Activated CD4-positive, alpha-beta T cell treated with anti-CD3 and anti-CD28 coated beads for 36 hours (primary cell): ENCODE results near the gene GRIN2A. TPM values are rescaled to one million over a fixed set of nuclear protein-coding genes. Genes with fewer than 3 reads are reported as not detected.

ENCODE experiments used
- ATAC-seq: fragments of 200-7000 bp; cut with Tn5 transposase; one replicate; pipeline ENCODE4 v1.10.0; 2021; ENCODE audit warnings: mild to moderate bottlenecking, moderate library complexity
- CTCF ChIA-PET: fragments of 350-600 bp; sonication (Branson Sonifier 250); formaldehyde crosslinking; loops from one replicate; lab custom pipeline; 2021; ENCODE audit warnings: antibody characterized with exemption; lab: Charles Lee
- POLR2A ChIA-PET: fragments of 350-600 bp; sonication (Branson Sonifier 250); formaldehyde crosslinking; loops from one replicate; lab custom pipeline; 2021; ENCODE audit warnings: antibody characterized with exemption, inconsistent platforms; lab: Charles Lee
- DNase-seq: peaks from one replicate; pipeline ENCODE4 v3.0.0-alpha.2; 2020
- H3K27ac Mint-ChIP-seq: one replicate; pipeline ENCODE4 v1.8.0; 2021; ENCODE audit warnings: mixed read lengths
- H3K27me3 Mint-ChIP-seq: one replicate; pipeline ENCODE4 v1.8.0; 2021; ENCODE audit warnings: mixed read lengths
- H3K36me3 Mint-ChIP-seq: one replicate; pipeline ENCODE4 v1.8.0; 2021; ENCODE audit warnings: low read depth, mixed read lengths
- H3K4me1 Mint-ChIP-seq: one replicate; pipeline ENCODE4 v1.8.0; 2021; ENCODE audit warnings: mixed read lengths
- H3K4me3 Mint-ChIP-seq: one replicate; pipeline ENCODE4 v1.8.0; 2021; ENCODE audit warnings: mild to moderate bottlenecking, moderate library complexity, mixed read lengths
- H3K9me3 Mint-ChIP-seq: one replicate; pipeline ENCODE4 v1.8.0; 2021; ENCODE audit warnings: low read depth, mixed read lengths
- intact Hi-C, 2 experiments: fragments of 100-400 bp; cut with DNase I in 1 of 2; cut with micrococcal nuclease in 1 of 2; formaldehyde crosslinking; loops; one replicate each; pipeline versions ENCODE4 v1.14.2 to v1.15.1; 2022 to 2024; cut with DNase I, micrococcal nuclease
- total RNA-seq, 2 experiments: library from RNA; stranded (reverse); gene quantifications; one replicate each; pipeline ENCODE4 v1.2.3, GENCODE V29; 2021

GRIN2A gene
- total RNA-seq, 2 experiments from 2014 or later = not detected

DNA sequence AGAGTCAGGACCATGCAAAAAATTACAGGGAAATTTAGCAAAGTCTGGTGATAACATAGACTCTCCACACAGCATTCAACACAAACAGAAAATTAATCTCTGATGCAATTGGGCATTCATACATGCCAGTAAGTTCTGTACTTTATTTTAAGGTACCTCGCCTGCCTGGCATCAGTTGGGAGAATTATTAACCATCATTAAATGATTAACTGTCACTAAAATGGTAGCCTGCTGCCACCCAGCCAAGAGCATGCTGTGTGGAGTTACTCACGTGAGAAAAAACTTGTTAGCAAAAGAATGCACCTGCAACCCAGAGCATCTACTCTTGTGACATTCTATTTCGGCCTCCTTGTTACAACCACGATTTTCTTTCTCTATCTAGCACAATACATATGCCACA is 117.2 kb downstream of the GRIN2A start:
- H3K4me3 Mint-ChIP-seq = no peak overlapping the region
- H3K27me3 Mint-ChIP-seq = peaks cover 2% of the 10 kb centered on the region
- CTCF ChIA-PET = interaction anchor here (0.5 kb wide), 1 partner anchor 24 kb away, joined by 3 read pairs; no protein-coding TSS in a partner anchor
- H3K36me3 Mint-ChIP-seq = no peaks in the 10 kb centered on the region
- no peaks in the 10 kb centered on the region for H3K9me3 Mint-ChIP-seq
- POLR2A ChIA-PET = no interaction called here
- no peak for ATAC-seq
- intact Hi-C loops = no loop called here
- H3K4me1 Mint-ChIP-seq = no peaks in the 10 kb centered on the region
- no peak overlapping the region for H3K27ac Mint-ChIP-seq
- no peak for DNase-seq

DNA sequence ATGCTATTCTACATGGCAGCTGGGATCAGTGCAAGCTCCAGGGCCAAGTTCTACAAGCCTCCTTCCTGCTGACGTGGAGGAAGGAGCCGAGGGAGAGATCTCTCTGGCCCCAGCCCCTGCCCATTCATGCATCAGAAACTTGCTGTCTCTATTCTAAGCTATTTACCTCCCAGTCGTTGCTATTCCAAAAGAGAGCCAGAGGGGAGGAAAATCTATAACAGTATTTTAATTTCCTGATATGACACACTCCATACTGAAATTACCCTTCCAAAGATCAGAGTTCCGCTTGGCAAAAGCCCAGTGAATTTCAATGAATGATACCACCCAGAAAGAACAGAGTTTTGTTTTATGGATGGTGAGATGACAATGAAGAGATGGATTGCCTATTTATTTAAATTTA is 133.4 kb downstream of the GRIN2A start:
- Mint-ChIP-seq H3K4me3 (no peak overlapping the region), H3K27ac (no peak overlapping the region), H3K27me3 (peaks cover 7% of the 10 kb centered on the region), H3K36me3 (no peaks in the 10 kb centered on the region), H3K9me3 (no peaks in the 10 kb centered on the region), H3K4me1 (no peaks in the 10 kb centered on the region)
- ChIA-PET POLR2A (no interaction called here), CTCF (no interaction called here)
- intact Hi-C loops = no loop called here
- DNase-seq (no peak), ATAC-seq (no peak)

DNA sequence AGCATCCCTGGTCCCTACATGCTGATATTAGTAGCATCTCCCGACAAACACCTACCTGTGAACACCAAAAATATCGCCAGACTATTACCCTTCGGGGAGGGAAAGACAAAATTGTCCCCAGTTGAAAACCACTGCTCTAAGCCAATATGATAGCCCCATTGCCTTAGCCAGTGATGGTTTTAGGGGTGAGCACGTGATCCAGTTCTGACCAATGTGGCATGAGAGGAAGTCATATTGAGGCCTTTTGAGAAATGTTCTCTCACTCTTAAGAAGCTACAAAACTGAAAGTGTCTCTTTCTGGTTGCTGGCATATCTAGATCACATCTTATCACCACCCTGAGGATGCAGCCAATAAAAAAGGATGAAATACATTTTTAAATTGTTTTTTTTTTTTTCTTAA is 136.3 kb downstream of the GRIN2A start:
- ATAC-seq (no peak), DNase-seq (no peak)
- Mint-ChIP-seq H3K9me3 (no peaks in the 10 kb centered on the region), H3K4me3 (no peak overlapping the region), H3K4me1 (no peaks in the 10 kb centered on the region), H3K27ac (no peak overlapping the region), H3K36me3 (no peaks in the 10 kb centered on the region), H3K27me3 (peaks cover 7% of the 10 kb centered on the region)
- ChIA-PET POLR2A (no interaction called here), CTCF (no interaction called here)
- intact Hi-C loops = no loop called here

DNA sequence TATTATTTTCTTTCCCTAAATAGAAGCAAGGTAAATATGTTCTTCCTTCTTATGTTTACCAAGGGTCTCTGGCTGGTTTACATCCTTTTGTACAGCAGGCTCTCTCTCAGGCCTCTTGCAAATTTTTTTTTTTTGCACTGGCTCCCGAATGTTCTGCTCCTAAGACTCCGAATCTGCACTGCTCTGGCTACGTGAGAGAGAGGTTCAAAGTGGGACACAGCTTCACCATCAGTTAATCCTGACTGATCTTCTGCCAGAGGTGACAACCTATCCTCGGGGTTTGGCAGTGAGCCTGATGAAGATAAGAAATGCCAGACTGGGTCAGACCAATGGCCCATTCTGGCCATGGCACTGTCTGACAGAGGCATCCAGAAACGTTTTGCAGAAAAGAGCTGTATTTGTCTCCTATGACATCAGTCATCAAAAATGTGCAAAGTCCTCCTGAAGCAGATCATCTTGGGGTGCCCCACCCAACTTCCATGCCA is 136.9 kb downstream of the GRIN2A start:
- Mint-ChIP-seq H3K9me3 (no peaks in the 10 kb centered on the region), H3K27ac (no peak overlapping the region), H3K27me3 (peaks cover 7% of the 10 kb centered on the region), H3K4me3 (no peak overlapping the region), H3K36me3 (no peaks in the 10 kb centered on the region), H3K4me1 (no peaks in the 10 kb centered on the region)
- intact Hi-C loops = no loop called here
- DNase-seq = no peak
- ATAC-seq = no peak
- CTCF ChIA-PET = no interaction called here
- POLR2A ChIA-PET = no interaction called here

DNA sequence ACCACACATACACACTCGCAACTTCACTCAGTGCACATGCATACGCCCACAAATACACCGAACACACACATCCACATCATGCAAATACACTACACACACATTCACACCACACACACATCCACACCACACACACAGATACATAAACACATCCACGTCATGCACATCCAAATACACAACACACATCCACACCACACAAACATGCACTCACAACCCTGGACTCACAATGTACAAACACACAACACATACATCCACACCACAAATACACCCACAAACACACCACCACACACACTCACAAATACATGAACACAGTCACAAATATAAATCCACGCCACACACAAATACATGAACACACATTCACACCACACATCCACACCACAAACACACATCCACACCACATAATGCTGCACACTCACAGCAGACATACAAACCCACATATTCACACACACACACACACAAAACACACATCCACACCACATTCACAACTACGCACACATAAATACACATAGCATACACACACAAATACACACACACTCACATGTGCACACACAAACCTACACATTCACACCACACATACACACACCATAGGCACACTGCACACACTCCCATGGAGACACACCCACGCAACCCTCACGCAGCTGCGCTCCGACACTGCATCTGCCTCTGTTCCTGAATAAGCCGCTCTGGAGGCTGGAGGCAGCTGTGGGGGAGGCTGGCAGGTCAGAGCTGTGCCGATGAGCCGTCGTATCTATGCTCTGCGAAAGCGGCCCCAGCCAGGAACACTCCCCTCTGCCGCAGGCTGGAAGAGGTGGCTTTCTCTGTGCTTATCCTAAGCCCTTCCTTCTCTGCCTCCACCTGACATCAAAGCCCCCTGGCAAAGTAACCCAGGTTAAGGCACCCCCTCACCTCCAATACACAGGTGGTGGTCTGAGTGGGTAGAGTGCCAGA is 141.8 kb downstream of the GRIN2A start:
- H3K4me1 Mint-ChIP-seq = peaks cover 3% of the 10 kb centered on the region
- DNase-seq (no peak), ATAC-seq (no peak)
- no peak overlapping the region for H3K4me3 Mint-ChIP-seq
- CTCF ChIA-PET = no interaction called here
- peaks cover 19% of the 10 kb centered on the region for H3K27me3 Mint-ChIP-seq
- no peaks in the 10 kb centered on the region for H3K9me3 Mint-ChIP-seq
- POLR2A ChIA-PET = no interaction called here
- no peak overlapping the region for H3K27ac Mint-ChIP-seq
- intact Hi-C loops = no loop called here
- H3K36me3 Mint-ChIP-seq = no peaks in the 10 kb centered on the region

DNA sequence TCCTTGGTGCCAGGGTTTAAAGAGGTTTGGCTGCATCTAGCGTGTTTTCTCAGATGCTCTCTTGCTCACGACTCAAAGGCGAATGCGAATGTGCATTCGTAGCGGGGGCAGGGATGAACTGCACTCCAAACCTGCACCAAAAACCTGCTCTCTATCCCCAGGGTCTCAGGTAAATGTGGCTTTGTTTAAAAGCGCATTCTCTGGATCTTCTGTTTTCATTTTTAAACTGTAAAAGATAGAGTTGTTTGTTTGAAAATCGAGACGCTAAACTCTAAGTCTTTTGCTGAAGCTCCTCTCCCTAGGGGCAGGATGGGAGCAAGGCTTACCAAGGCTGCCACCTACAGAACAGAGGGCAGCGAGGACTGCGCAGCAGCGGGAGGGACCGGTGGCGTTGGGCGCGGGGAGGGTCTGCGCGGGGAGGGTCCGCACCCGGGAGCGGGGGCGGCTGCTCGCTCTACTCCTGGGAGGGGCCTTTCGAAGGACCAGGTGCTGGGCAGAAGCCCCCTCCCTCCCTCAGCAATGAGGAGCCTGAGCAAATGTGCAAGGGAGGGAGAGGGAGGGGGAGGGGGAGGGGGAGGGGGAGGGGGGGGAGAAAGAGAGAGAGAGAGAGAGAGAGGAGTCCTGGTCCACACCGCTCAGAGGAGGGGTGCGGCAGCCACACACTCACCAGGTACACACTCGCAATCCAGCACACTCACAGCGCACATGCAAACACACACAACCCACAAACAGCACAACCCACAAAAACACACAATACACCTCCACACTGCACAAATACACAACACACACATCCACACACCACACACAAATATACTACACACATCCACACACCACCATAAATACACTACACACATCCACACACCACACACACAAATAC is 142.8 kb downstream of the GRIN2A start:
- no peak overlapping the region for H3K27ac Mint-ChIP-seq
- POLR2A ChIA-PET = interaction anchor here (0.6 kb wide), 1 partner anchor 218 kb away, joined by 3 read pairs; no protein-coding TSS in a partner anchor
- ATAC-seq (no peak), DNase-seq (peak; percentile 9)
- H3K27me3 Mint-ChIP-seq = peaks cover 19% of the 10 kb centered on the region
- no peaks in the 10 kb centered on the region for H3K9me3 Mint-ChIP-seq
- peaks cover 3% of the 10 kb centered on the region for H3K4me1 Mint-ChIP-seq
- H3K36me3 Mint-ChIP-seq = no peaks in the 10 kb centered on the region
- intact Hi-C loops = no loop called here
- H3K4me3 Mint-ChIP-seq = no peak overlapping the region
- CTCF ChIA-PET = no interaction called here

DNA sequence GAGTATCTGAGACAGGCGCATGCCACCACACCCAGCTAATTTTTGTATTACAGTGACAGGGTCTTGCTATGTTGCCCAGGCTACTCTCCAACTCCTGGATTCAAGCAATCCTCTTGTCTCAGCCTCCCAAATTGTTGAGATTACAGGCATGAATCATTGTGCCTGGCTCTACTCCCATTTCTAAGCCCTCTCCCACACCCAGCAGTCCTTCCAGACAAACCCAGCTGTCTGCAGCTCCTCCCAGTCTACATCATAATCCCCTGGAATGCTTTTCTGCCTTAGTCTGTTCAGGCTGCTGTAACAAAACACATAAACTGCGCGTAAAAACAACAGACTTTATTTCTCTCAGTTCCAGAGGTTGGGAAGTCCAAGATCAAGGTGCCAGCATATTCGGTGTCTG is 144.5 kb downstream of the GRIN2A start:
- no peaks in the 10 kb centered on the region for H3K36me3 Mint-ChIP-seq
- no peak for DNase-seq
- H3K4me1 Mint-ChIP-seq = peaks cover 3% of the 10 kb centered on the region
- H3K27ac Mint-ChIP-seq = no peak overlapping the region
- no peak for ATAC-seq
- POLR2A ChIA-PET = no interaction called here
- peaks cover 19% of the 10 kb centered on the region for H3K27me3 Mint-ChIP-seq
- CTCF ChIA-PET = no interaction called here
- intact Hi-C loops = no loop called here
- no peaks in the 10 kb centered on the region for H3K9me3 Mint-ChIP-seq
- H3K4me3 Mint-ChIP-seq = no peak overlapping the region

DNA sequence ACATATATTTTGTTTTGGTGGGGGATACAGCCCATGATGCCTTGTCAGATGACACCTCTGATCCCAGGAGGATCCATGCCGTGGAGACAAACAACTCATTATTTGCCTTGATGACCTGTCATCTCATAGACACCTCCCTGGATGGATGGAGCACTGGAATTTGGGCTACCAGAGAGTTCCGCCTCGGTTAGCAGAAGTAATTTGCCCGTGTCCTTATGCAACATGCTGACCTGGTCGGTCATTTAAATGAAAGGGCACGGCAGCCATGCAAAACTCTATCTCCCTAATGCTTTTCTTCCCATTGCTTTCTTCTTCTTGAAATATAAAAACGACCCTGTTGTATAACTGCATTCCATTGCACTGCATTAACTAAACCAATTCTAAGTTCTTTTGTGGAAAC is 145.3 kb downstream of the GRIN2A start:
- no peak overlapping the region for H3K4me3 Mint-ChIP-seq
- ChIA-PET CTCF (no interaction called here), POLR2A (no interaction called here)
- no peaks in the 10 kb centered on the region for H3K9me3 Mint-ChIP-seq
- ATAC-seq (no peak), DNase-seq (no peak)
- peaks cover 3% of the 10 kb centered on the region for H3K4me1 Mint-ChIP-seq
- H3K27me3 Mint-ChIP-seq = peaks cover 19% of the 10 kb centered on the region
- H3K36me3 Mint-ChIP-seq = no peaks in the 10 kb centered on the region
- intact Hi-C loops = no loop called here
- H3K27ac Mint-ChIP-seq = no peak overlapping the region

DNA sequence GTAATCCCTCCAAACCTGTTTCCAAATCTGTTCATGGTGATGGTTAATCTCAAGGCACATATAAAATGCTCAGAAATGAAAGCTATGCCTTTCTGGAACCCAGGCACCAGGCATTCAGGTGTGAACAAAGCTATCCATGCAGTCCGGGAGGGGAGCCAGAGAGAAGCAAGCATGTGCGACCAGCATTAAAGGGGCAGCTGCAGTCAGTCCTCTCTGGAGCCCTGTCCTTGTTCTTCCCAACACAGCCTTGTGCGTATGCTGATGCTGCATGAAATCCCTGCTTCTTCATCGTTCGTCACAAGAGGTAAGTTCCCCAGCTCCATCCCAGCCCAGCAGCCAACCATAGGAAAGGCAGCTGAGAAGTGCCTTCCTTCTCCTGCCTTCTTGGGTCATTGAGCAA is 148.7 kb downstream of the GRIN2A start:
- H3K27me3 Mint-ChIP-seq = peaks cover 14% of the 10 kb centered on the region
- POLR2A ChIA-PET = no interaction called here
- no peak overlapping the region for H3K4me3 Mint-ChIP-seq
- DNase-seq (no peak), ATAC-seq (no peak)
- intact Hi-C loops = no loop called here
- no peaks in the 10 kb centered on the region for H3K36me3 Mint-ChIP-seq
- no peaks in the 10 kb centered on the region for H3K9me3 Mint-ChIP-seq
- no peaks in the 10 kb centered on the region for H3K4me1 Mint-ChIP-seq
- CTCF ChIA-PET = interaction anchor here (0.6 kb wide), 1 partner anchor 11 kb away, joined by 3 read pairs; no protein-coding TSS in a partner anchor
- H3K27ac Mint-ChIP-seq = no peak overlapping the region

DNA sequence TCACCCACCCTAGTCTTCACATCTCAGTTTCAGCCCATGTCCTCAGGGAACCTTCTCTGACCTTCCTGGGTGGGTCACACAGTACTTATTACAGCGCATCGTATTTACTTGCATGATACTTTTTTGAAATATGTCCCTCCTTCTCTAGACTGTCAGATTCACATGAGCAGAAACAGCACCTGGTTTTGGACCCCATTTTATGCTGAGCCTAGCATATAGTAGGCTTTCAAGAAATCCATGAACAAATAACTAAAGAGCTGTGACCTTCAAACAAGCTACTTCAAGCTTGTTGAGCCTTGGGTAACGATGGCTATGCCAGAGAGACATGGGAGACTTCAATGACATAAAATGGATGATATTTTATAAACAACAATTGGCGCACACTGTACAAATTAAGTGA is 150.3 kb downstream of the GRIN2A start:
- Mint-ChIP-seq H3K27ac (no peak overlapping the region), H3K9me3 (no peaks in the 10 kb centered on the region), H3K4me3 (no peak overlapping the region), H3K36me3 (no peaks in the 10 kb centered on the region), H3K27me3 (peaks cover 3% of the 10 kb centered on the region), H3K4me1 (no peaks in the 10 kb centered on the region)
- no peak for DNase-seq
- POLR2A ChIA-PET = no interaction called here
- intact Hi-C loops = no loop called here
- ATAC-seq = no peak
- CTCF ChIA-PET = no interaction called here

DNA sequence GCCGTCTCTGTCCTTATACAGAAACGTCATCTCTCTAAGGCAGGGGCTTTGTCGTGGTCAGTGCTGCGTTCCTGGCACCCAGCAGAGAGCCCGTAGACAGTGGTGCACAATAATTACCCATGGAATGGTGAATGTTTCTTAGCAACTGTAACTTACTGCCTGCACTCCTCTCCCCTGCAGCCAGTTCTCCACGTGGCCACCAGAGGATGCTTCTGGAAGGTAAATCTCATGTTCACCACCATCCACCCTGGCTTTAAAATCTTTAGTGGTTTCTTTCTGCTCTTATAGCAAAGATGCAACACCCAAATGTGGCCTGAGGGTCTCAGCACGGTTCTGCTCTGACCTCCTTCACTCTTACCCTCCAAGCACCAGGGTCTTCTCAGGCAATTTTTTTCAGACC is 150.8 kb downstream of the GRIN2A start:
- H3K4me1 Mint-ChIP-seq = no peaks in the 10 kb centered on the region
- no peak for ATAC-seq
- H3K4me3 Mint-ChIP-seq = no peak overlapping the region
- no peaks in the 10 kb centered on the region for H3K9me3 Mint-ChIP-seq
- CTCF ChIA-PET = no interaction called here
- H3K27ac Mint-ChIP-seq = no peak overlapping the region
- POLR2A ChIA-PET = no interaction called here
- no peak for DNase-seq
- intact Hi-C loops = no loop called here
- H3K27me3 Mint-ChIP-seq = no peaks in the 10 kb centered on the region
- H3K36me3 Mint-ChIP-seq = no peaks in the 10 kb centered on the region
